NB4 (cell line): ENCODE data around the gene PAQR8.

ENCODE experiments used
- CTCF ChIP-seq: IDR thresholded peaks from one replicate; pipeline ENCODE4 v1.5.1; 2012; ENCODE audit warnings: low read depth, low read length
- MAX ChIP-seq: IDR thresholded peaks from 2 replicates; pipeline ENCODE4 v1.6.1; 2011; ENCODE audit warnings: low read depth, low read length
- MYC ChIP-seq: IDR thresholded peaks from 2 replicates; pipeline ENCODE4 v1.6.1; 2011; ENCODE audit warnings: low read depth, low read length
- POLR2A ChIP-seq: IDR thresholded peaks from 2 replicates; pipeline ENCODE4 v1.6.1; 2011; ENCODE audit warnings: mild to moderate bottlenecking; ENCODE audit not compliant: insufficient read length; ENCODE audit errors: extremely low read depth

- TF ChIP-seq CTCF, result no peak
- TF ChIP-seq POLR2A, result no peak
- no peak for TF ChIP-seq MAX
- no peak for TF ChIP-seq MYC
These were observed 53.4 kb downstream of the PAQR8 start for GRCh38 chr6:52415333-52415732.
